Endothelial cell of umbilical vein (primary cell): ENCODE results near the gene TPPP2.

ENCODE experiments used
- EZH2 ChIP-seq: IDR thresholded peaks from 2 replicates; pipeline ENCODE4 v1.6.1; 2012; ENCODE audit warnings: borderline replicate concordance, low read depth, mild to moderate bottlenecking, moderate library complexity, low read length, inconsistent platforms; ENCODE audit not compliant: severe bottlenecking
- POLR2A ChIP-seq: IDR thresholded peaks from 2 replicates; pipeline ENCODE4 v1.6.1; 2012; ENCODE audit warnings: low read depth, mild to moderate bottlenecking, control low read depth, low read length
- TF ChIP-seq, protein P1 (sequence below), 2 donors: IDR thresholded peaks; 1 replicate in 1 of 2; 2 replicates in 1 of 2; pipeline ENCODE4 v1.5.1; 2011; ENCODE audit warnings: low read length in 2 of 2, mild to moderate bottlenecking in 2 of 2, moderate library complexity in 2 of 2, control low read depth in 1 of 2, inconsistent platforms in 1 of 2, low read depth in 1 of 2; ENCODE audit not compliant: insufficient read depth in 1 of 2; ENCODE audit errors: extremely low read depth in 1 of 2

DNA sequence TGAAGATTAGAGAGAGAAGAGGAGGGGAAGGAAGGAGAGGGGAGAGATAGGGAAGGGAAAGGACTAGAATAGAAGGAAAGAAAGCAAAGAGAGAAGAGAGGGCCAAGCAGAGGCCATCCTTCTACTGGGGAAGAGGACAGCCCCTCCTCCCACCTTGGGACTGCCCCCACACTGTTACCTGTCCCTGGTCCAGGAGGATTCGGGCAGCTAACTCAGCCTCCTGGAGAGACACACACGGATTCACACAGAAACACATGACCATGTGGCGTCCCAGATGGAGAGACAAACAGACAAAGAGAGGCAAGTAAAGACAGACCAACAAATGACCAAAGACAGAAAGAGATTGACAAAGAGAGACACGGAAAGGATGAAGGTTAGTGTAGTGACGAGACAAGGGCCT is 7.3 kb upstream of the TPPP2 start:
- TF ChIP-seq, protein P1, sequence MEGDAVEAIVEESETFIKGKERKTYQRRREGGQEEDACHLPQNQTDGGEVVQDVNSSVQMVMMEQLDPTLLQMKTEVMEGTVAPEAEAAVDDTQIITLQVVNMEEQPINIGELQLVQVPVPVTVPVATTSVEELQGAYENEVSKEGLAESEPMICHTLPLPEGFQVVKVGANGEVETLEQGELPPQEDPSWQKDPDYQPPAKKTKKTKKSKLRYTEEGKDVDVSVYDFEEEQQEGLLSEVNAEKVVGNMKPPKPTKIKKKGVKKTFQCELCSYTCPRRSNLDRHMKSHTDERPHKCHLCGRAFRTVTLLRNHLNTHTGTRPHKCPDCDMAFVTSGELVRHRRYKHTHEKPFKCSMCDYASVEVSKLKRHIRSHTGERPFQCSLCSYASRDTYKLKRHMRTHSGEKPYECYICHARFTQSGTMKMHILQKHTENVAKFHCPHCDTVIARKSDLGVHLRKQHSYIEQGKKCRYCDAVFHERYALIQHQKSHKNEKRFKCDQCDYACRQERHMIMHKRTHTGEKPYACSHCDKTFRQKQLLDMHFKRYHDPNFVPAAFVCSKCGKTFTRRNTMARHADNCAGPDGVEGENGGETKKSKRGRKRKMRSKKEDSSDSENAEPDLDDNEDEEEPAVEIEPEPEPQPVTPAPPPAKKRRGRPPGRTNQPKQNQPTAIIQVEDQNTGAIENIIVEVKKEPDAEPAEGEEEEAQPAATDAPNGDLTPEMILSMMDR (IDR thresholded peaks at IDR 0.05; ENCODE audit: extremely low read depth in 1 of 2, insufficient read depth in 1 of 2, low read depth in 1 of 2, low read length in 2 of 2) = no peak
- TF ChIP-seq POLR2A (no peak), EZH2 (no peak)
